Thyroid gland (tissue), 4 donors: ENCODE measurements around the gene SLC29A3.
A peak's percentile ranks its signal among the peaks of the same experiment; 100 is the strongest.

Experiments used
- CTCF ChIP-seq, 6 experiments: fragments of 200-600 bp in 3 of 6; fragments of 450-650 bp in 3 of 6; sonication (generic) in 3 of 6; IDR thresholded peaks; one replicate each; pipeline ENCODE4 v1.5.1; 2016 to 2019; ENCODE audit warnings: antibody characterized with exemption in 6 of 6, mild to moderate bottlenecking in 2 of 6, inconsistent platforms in 1 of 6, moderate library complexity in 1 of 6
- POLR2A ChIP-seq, 2 donors: fragments of 450-650 bp; IDR thresholded peaks; one replicate each; pipeline ENCODE4 v1.6.1; 2017; ENCODE audit warnings: antibody characterized with exemption in 2 of 2, mild to moderate bottlenecking in 2 of 2, moderate library complexity in 1 of 2

GRCh38 chr10:71396084-71396710, 77.1 kb downstream of the SLC29A3 start:
- TF ChIP-seq CTCF (IDR thresholded peaks at IDR 0.05): peak in 4 of 6 experiments; percentile 27 to 46 (median 36)
- TF ChIP-seq POLR2A (IDR thresholded peaks at IDR 0.05): no peak
